GM23338 (cell line): ENCODE results near the gene PPP2R5C. TPM values are rescaled to one million over a fixed set of nuclear protein-coding genes. Genes with fewer than 3 reads are reported as not detected.

ENCODE experiments used
- ATAC-seq: fragments of 200-7000 bp; cut with Tn5 transposase; 3 replicates; pipeline ENCODE4 v1.9.1; 2020
- DNase-seq: peaks from one replicate; pipeline ENCODE4 v3.0.0-alpha.2; 2015; ENCODE audit warnings: low spot score
- H2AFZ ChIP-seq: fragments of 200-600 bp; sonication (generic); 2 replicates; pipeline ENCODE4 v1.8.0; 2016; ENCODE audit warnings: antibody characterized with exemption, mild to moderate bottlenecking, moderate library complexity
- H3F3A ChIP-seq: fragments of 200-600 bp; sonication (generic); replicated peaks from 2 replicates; pipeline ENCODE4 v1.8.0; 2017; ENCODE audit warnings: antibody characterized with exemption, mixed run types, low read depth
- H3K27ac ChIP-seq: fragments of 200-600 bp; sonication (generic); 2 replicates; pipeline ENCODE4 v1.6.1; 2016; ENCODE audit warnings: low read depth
- H3K27me3 ChIP-seq: fragments of 200-600 bp; sonication (generic); 2 replicates; pipeline ENCODE4 v1.8.0; 2016; ENCODE audit warnings: mild to moderate bottlenecking, mixed run types, moderate library complexity; ENCODE audit not compliant: insufficient read depth
- H3K36me3 ChIP-seq: fragments of 200-600 bp; sonication (generic); 2 replicates; pipeline ENCODE4 v1.8.0; 2016; ENCODE audit warnings: mild to moderate bottlenecking; ENCODE audit not compliant: insufficient read depth
- H3K4me1 ChIP-seq: fragments of 200-600 bp; sonication (generic); 2 replicates; pipeline ENCODE4 v1.8.0; 2016; ENCODE audit warnings: mild to moderate bottlenecking, moderate library complexity; ENCODE audit not compliant: insufficient read depth
- H3K4me2 ChIP-seq: fragments of 200-600 bp; sonication (generic); 2 replicates; pipeline ENCODE4 v1.7.1; 2017; ENCODE audit warnings: mixed run types
- H3K4me3 ChIP-seq: fragments of 200-600 bp; sonication (generic); 2 replicates; pipeline ENCODE4 v1.6.1; 2016; ENCODE audit warnings: mixed run types
- H3K79me2 ChIP-seq: fragments of 200-600 bp; sonication (generic); replicated peaks from 2 replicates; pipeline ENCODE4 v1.8.0; 2017; ENCODE audit warnings: mild to moderate bottlenecking; ENCODE audit not compliant: insufficient read depth
- H3K9me2 ChIP-seq: fragments of 200-600 bp; sonication (generic); 2 replicates; pipeline ENCODE4 v1.8.0; 2017; ENCODE audit not compliant: insufficient read depth
- H4K20me1 ChIP-seq: fragments of 200-600 bp; sonication (generic); replicated peaks from 2 replicates; pipeline ENCODE4 v1.8.0; 2017; ENCODE audit warnings: mild to moderate bottlenecking; ENCODE audit not compliant: insufficient read depth
- H3K27ac Mint-ChIP-seq: 2 replicates; pipeline ENCODE4 v1.8.0; 2020; ENCODE audit warnings: inconsistent platforms, mild to moderate bottlenecking, moderate library complexity, mixed read lengths
- H3K27me3 Mint-ChIP-seq: 3 replicates; pipeline ENCODE4 v1.8.0; 2022; ENCODE audit warnings: low read depth, mild to moderate bottlenecking, moderate library complexity, mixed read lengths, inconsistent platforms; ENCODE audit not compliant: insufficient read depth, poor library complexity
- H3K36me3 Mint-ChIP-seq: 3 replicates; pipeline ENCODE4 v1.8.0; 2021; ENCODE audit warnings: low read depth, mild to moderate bottlenecking, inconsistent platforms, moderate library complexity, mixed read lengths
- H3K4me1 Mint-ChIP-seq: 3 replicates; pipeline ENCODE4 v1.8.0; 2020; ENCODE audit warnings: mild to moderate bottlenecking, inconsistent platforms, mixed read lengths
- H3K4me3 Mint-ChIP-seq: 3 replicates; pipeline ENCODE4 v1.8.0; 2021; ENCODE audit warnings: moderate library complexity, mild to moderate bottlenecking, inconsistent platforms, mixed read lengths
- H3K9me3 Mint-ChIP-seq: 3 replicates; pipeline ENCODE4 v1.8.0; 2020; ENCODE audit warnings: moderate library complexity, mild to moderate bottlenecking, inconsistent platforms, mixed read lengths
- CREB1 ChIP-seq: fragments of 250-450 bp; sonication (Bioruptor Pico); IDR thresholded peaks from 2 replicates; pipeline ENCODE4 v1.5.0; 2020; ENCODE audit warnings: low read depth, mild to moderate bottlenecking, moderate library complexity
- EZH2 ChIP-seq: fragments of 200-600 bp; sonication (generic); IDR thresholded peaks from one replicate; pipeline ENCODE4 v1.8.0; 2017; ENCODE audit warnings: antibody characterized with exemption, mild to moderate bottlenecking, low read depth; ENCODE audit not compliant: unreplicated experiment
- EZH2phosphoT487 ChIP-seq: fragments of 200-600 bp; sonication (generic); IDR thresholded peaks from one replicate; pipeline ENCODE4 v1.8.1; 2018; ENCODE audit warnings: antibody characterized with exemption; ENCODE audit not compliant: unreplicated experiment
- JUNB ChIP-seq: IDR thresholded peaks from one replicate; pipeline ENCODE4 v1.6.1; 2016; ENCODE audit warnings: antibody characterized with exemption; ENCODE audit not compliant: unreplicated experiment
- NANOG ChIP-seq: IDR thresholded peaks from 2 replicates; pipeline ENCODE4 v1.6.1; 2016; ENCODE audit warnings: antibody characterized with exemption, borderline replicate concordance
- STAT1 ChIP-seq: IDR thresholded peaks from one replicate; pipeline ENCODE4 v1.6.1; 2016; ENCODE audit warnings: antibody characterized with exemption; ENCODE audit not compliant: unreplicated experiment
- ZNF114 ChIP-seq: fragments of 250-450 bp; sonication (Bioruptor Pico); IDR thresholded peaks from 2 replicates; pipeline ENCODE4 v1.5.0; 2020; ENCODE audit warnings: mild to moderate bottlenecking, moderate library complexity
- ZNF331 ChIP-seq: fragments of 250-450 bp; sonication (Bioruptor Pico); IDR thresholded peaks from 2 replicates; pipeline ENCODE4 v1.5.0; 2020; ENCODE audit warnings: low read depth, mild to moderate bottlenecking, moderate library complexity
- polyA plus RNA-seq: library from polyadenylated mRNA; unstranded; fragments of >200 nt; fragmentation: Nextera tagmentation; extraction: Ambion mirVana; gene quantifications from 2 replicates; pipeline ENCODE4 v1.2.1, GENCODE V29; 2016
- total RNA-seq: library from RNA; depleted of rRNA; stranded (reverse); fragments of >200 nt; shearing (Covaris generic); gene quantifications from 2 replicates; pipeline ENCODE4 v1.2.3, GENCODE V29; 2014
- TF ChIP-seq, protein P1 (sequence below): IDR thresholded peaks from 2 replicates; pipeline ENCODE4 v1.6.1; 2016; ENCODE audit warnings: antibody characterized with exemption
- TF ChIP-seq, protein P2 (sequence below), 2 experiments: fragments of 200-600 bp in 1 of 2; sonication (generic) in 1 of 2; conservative IDR thresholded peaks; 2 replicates each; pipeline versions ENCODE4 v1.5.1 to v1.6.1; 2016 to 2017; ENCODE audit warnings: antibody characterized with exemption in 2 of 2, low read depth in 2 of 2, mild to moderate bottlenecking in 2 of 2, moderate library complexity in 1 of 2

PPP2R5C gene
- total and polyA plus RNA-seq, 2 experiments from 2014 or later = 75.4 to 79.7 TPM

DNA sequence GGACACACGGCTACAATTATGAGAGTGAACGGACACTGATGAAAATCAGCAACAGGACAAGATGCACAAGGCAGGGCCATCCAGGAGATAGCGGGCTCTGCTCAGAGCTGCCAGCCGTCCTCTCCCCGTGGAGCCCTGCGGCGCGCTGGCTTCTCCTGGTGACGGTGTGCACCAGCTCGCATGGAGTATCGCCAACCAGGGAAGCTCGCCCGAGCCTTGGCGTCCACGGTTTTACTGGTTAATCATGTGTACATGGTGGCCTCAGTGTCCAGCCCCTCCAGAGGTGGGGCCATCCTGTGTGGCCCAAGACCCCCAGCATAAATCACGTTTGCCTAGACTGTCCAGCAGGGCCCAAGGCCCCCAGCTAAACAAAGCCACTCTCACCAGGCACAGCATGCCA, 171.7 kb downstream of the PPP2R5C start:
- Histone ChIP-seq H3K27me3 (no peaks in the 10 kb centered on the region), H3F3A (no peaks in the 10 kb centered on the region), H3K4me1 (no peaks in the 10 kb centered on the region), H2AFZ (no peak overlapping the region), H3K4me3 (no peak overlapping the region), H3K79me2 (no peaks in the 10 kb centered on the region), H3K27ac (no peak overlapping the region), H3K36me3 (no peaks in the 10 kb centered on the region), H4K20me1 (no peaks in the 10 kb centered on the region), H3K4me2 (no peak overlapping the region), H3K9me2 (0 out of 2 replicates have a peak, but pooled peaks cover 2% of the 10 kb centered on the region)
- ATAC-seq (no peak), DNase-seq (no peak)
- no peaks in the 10 kb centered on the region for H3K4me1 Mint-ChIP-seq
- H3K4me3 Mint-ChIP-seq = no peak overlapping the region
- no peak overlapping the region for H3K27ac Mint-ChIP-seq
- H3K9me3 Mint-ChIP-seq = no peaks in the 10 kb centered on the region; the same call in 2 of the 3 replicates
- H3K27me3 Mint-ChIP-seq = peaks cover 12% of the 10 kb centered on the region
- H3K36me3 Mint-ChIP-seq = no peaks in the 10 kb centered on the region
- TF ChIP-seq, protein P1, sequence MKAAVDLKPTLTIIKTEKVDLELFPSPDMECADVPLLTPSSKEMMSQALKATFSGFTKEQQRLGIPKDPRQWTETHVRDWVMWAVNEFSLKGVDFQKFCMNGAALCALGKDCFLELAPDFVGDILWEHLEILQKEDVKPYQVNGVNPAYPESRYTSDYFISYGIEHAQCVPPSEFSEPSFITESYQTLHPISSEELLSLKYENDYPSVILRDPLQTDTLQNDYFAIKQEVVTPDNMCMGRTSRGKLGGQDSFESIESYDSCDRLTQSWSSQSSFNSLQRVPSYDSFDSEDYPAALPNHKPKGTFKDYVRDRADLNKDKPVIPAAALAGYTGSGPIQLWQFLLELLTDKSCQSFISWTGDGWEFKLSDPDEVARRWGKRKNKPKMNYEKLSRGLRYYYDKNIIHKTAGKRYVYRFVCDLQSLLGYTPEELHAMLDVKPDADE = no peak
- TF ChIP-seq, protein P2, sequence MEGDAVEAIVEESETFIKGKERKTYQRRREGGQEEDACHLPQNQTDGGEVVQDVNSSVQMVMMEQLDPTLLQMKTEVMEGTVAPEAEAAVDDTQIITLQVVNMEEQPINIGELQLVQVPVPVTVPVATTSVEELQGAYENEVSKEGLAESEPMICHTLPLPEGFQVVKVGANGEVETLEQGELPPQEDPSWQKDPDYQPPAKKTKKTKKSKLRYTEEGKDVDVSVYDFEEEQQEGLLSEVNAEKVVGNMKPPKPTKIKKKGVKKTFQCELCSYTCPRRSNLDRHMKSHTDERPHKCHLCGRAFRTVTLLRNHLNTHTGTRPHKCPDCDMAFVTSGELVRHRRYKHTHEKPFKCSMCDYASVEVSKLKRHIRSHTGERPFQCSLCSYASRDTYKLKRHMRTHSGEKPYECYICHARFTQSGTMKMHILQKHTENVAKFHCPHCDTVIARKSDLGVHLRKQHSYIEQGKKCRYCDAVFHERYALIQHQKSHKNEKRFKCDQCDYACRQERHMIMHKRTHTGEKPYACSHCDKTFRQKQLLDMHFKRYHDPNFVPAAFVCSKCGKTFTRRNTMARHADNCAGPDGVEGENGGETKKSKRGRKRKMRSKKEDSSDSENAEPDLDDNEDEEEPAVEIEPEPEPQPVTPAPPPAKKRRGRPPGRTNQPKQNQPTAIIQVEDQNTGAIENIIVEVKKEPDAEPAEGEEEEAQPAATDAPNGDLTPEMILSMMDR (conservative IDR thresholded peaks at IDR 0.05; ENCODE audit: low read depth in 2 of 2) = no peak
- TF ChIP-seq STAT1 (no peak), NANOG (no peak), ZNF114 (no peak), ZNF331 (CRISPR knock-in tag) (no peak), EZH2phosphoT487 (no peak), JUNB (no peak), EZH2 (no peak), CREB1 (CRISPR knock-in tag) (no peak)

DNA sequence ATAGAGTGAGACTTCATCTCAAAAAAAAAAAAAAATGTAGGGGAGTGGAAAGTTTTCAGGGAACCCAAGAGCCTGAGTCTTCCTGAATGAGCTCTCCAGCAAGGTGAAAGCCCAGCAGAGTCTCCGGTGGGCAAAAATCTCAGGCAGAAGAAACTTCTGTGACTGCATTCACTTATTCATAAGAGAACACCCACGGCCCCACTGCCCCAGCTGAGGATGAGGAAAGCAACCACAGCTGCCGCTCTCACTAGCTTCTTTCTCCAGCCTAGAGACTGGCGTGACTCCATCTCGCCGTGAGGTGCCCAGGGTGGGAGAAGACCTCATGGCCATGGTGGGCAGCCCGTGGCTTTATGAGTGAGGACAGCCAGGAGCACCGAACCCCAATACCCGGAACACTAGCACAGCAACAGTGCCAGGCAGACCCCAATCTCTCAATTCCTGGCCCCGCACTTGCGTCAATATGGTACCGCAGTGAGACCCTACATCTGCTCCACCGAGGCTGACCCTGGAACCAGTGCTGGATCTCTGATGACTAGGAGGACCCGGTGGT, 173.2 kb downstream of the PPP2R5C start:
- Histone ChIP-seq H3K36me3 (no peaks in the 10 kb centered on the region), H3K4me2 (no peak overlapping the region), H3K4me3 (no peak overlapping the region), H3K4me1 (no peaks in the 10 kb centered on the region), H3K27me3 (peaks cover 13% of the 10 kb centered on the region), H2AFZ (no peak overlapping the region), H3K27ac (no peak overlapping the region), H3F3A (no peaks in the 10 kb centered on the region), H3K9me2 (0 out of 2 replicates have a peak, but pooled peaks cover 2% of the 10 kb centered on the region), H3K79me2 (no peaks in the 10 kb centered on the region), H4K20me1 (no peaks in the 10 kb centered on the region)
- Mint-ChIP-seq H3K4me1 (no peaks in the 10 kb centered on the region), H3K27me3 (peaks cover 23% of the 10 kb centered on the region), H3K27ac (no peak overlapping the region), H3K9me3 (no peaks in the 10 kb centered on the region; the same call in 2 of the 3 replicates), H3K4me3 (no peak overlapping the region), H3K36me3 (no peaks in the 10 kb centered on the region)
- TF ChIP-seq EZH2 (no peak), STAT1 (no peak), ZNF331 (CRISPR knock-in tag) (no peak), JUNB (no peak), EZH2phosphoT487 (no peak), ZNF114 (no peak)
- TF ChIP-seq, protein P2 (conservative IDR thresholded peaks at IDR 0.05; ENCODE audit: low read depth in 2 of 2) = no peak
- DNase-seq = no peak
- no peak for ATAC-seq
